GM10266 (cell line): ENCODE measurements around the gene MGAT5B.

Experiments used
- DNase-seq: peaks from one replicate; pipeline ENCODE4 v3.0.0; 2012; ENCODE audit errors: extremely low spot score
- CTCF ChIP-seq: IDR thresholded peaks from 2 replicates; pipeline ENCODE4 v1.5.1; 2012; ENCODE audit warnings: mild to moderate bottlenecking, low read depth; ENCODE audit not compliant: control insufficient read depth, insufficient read depth; ENCODE audit errors: missing control alignments

MGAT5B gene

GRCh38 chr17:76996741-76997694, 128.8 kb downstream of the MGAT5B start:
- DNase-seq: no peak
- no peak for TF ChIP-seq CTCF

GRCh38 chr17:76997981-76998531, 129.9 kb downstream of the MGAT5B start:
- peak; percentile 74 for DNase-seq
- TF ChIP-seq CTCF: no peak

GRCh38 chr17:76998839-76999238, 130.6 kb downstream of the MGAT5B start:
- TF ChIP-seq CTCF: no peak
- no peak for DNase-seq
